ENCODE results near the gene HOXC13. TPM values are rescaled to one million over a fixed set of nuclear protein-coding genes. Genes with fewer than 3 reads are reported as not detected.
A peak's percentile ranks its signal among the peaks of the same experiment; 100 is the strongest.

Gene HOXC13
- total and polyA plus RNA-seq, 4 donors: 0.32 TPM; not detected in 3

DNA sequence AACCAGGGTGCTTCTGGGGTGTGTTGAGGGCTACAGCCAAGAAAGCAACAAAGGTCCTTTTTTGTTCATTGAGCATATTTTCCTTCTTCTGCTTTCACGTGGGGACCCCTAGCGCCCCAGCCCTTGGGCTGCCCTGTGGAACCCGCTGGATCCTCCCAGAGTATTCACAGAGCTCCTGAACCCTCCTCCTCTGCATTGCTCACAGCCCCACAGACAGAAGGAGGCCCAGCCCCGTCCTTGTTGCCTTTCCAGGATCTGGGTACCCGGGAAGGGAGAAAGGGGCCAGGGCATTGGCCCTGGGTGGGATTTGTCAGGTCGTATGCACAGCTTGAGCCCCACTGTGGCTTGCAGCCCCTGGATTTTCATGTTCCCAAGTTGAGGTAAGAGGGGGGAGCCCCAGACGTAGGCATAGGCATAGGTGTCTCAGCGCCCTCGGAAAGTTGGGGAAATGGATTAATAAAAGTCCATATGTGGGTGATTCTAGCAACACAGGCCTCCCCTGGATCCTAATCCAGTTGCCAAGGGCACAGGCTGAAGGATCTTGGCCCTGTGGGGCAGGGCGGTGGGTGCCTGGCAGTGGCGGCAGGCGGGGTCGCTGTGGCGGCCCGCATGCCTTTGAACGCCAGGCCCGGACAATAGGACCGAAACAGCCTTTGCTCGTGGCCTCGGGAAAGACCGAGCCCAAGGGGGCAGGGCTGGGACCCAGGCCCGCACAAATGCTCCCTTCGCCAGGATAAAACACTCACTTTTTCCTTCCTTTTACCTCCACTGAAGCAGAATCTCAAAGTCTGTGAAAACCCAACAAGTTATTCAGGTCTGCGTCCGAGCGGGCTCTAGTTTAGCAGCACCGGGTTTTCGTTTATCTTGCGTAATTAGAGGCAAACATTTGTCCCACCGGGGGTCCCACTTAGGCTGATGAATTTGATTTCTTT is 43.3 kb downstream of the HOXC13 start:
- H3K4me3 ChIP-seq (ENCODE audit: low read length in 2 of 2): no peak overlapping the region
- no peak for DNase-seq
- no peaks in the 10 kb centered on the region for H3K9me3 ChIP-seq (ENCODE audit: control insufficient read depth, low read length)
- 54% methylated on average over 30 of the region's 30 CpGs for WGBS, 2 donors
- H3K36me3 ChIP-seq (ENCODE audit: control insufficient read depth in 1 of 2, insufficient read depth in 2 of 2, low read length in 1 of 2): no peaks in the 10 kb centered on the region
- no peaks in the 10 kb centered on the region for H3K4me1 ChIP-seq (ENCODE audit: control insufficient read depth in 1 of 2, insufficient read depth in 2 of 2, low read length in 2 of 2)
- H3K27ac ChIP-seq (ENCODE audit: low read depth in 1 of 2, low read length in 2 of 2): no peak overlapping the region
- intact Hi-C loops (cut with DNase I): loop anchor here in 1 of 2 donors (5.0 kb wide), 1 partner anchor 220 kb away; no protein-coding TSS in a partner anchor
- peaks cover 0 to 3% of the 10 kb centered on the region in 2 donors for H3K27me3 ChIP-seq (ENCODE audit: control insufficient read depth in 1 of 2, insufficient read depth in 2 of 2, low read length in 1 of 2)
- ATAC-seq (ENCODE audit: low FRiP score): no peak

DNA sequence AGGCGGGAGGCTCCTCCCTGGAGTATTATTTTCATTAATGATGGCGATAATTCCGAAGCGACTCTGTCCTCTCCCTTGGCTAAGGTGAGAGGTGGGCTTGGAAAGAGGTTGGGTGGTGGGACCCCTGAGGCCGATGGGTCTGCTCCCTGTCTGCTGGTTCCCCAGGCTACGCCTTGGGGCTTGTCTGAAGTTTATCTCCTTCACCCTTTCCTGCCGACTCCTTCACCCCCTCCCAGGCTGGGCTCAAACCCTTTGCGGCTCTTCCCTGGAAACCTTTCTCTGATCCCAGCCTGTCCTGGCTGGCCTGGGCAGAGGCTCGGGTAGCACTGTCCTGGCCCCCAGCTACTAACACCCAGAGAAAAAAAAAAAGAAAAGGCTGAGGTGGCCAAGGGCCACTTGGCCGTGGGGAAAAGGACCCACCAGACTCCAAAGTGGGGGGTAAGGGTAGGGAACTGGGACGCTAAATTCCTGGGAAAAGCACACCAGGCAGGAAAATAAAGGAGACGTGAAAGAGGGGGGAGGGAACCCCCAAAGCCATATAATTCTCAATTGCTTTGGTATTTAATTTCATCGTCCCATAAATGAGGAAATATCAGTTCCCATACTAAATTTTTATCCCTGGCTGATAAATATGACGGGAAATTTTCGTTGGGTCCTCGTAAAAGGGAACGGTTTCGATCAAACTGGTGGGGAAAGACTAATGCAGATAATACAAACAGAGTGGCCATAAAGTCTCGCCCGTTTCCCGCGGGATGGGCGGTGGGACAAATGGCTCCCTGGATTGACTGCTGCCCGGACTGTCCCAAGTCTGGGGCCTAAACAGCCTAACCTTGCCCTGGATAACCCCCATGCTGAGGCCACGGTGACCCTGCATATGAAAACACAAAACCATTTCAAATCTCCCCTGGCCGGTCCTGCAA is 44.3 kb downstream of the HOXC13 start:
- H3K9me3 ChIP-seq (ENCODE audit: control insufficient read depth, low read length): no peaks in the 10 kb centered on the region
- DNase-seq (no peak), ATAC-seq (ENCODE audit: low FRiP score) (no peak)
- H3K27me3 ChIP-seq (ENCODE audit: control insufficient read depth in 1 of 2, insufficient read depth in 2 of 2, low read length in 1 of 2): peaks cover 0 to 3% of the 10 kb centered on the region in 2 donors
- intact Hi-C loops (cut with DNase I): loop anchor here in 1 of 2 donors (5.0 kb wide), 1 partner anchor 219 kb away; no protein-coding TSS in a partner anchor
- H3K27ac ChIP-seq (ENCODE audit: low read depth in 1 of 2, low read length in 2 of 2): no peak overlapping the region
- WGBS, 2 donors: 23 to 25% methylated on average over 26 of the region's 26 CpGs
- no peaks in the 10 kb centered on the region for H3K36me3 ChIP-seq (ENCODE audit: control insufficient read depth in 1 of 2, insufficient read depth in 2 of 2, low read length in 1 of 2)
- H3K4me1 ChIP-seq (ENCODE audit: control insufficient read depth in 1 of 2, insufficient read depth in 2 of 2, low read length in 2 of 2): no peaks in the 10 kb centered on the region
- no peak overlapping the region for H3K4me3 ChIP-seq (ENCODE audit: low read length in 2 of 2)

DNA sequence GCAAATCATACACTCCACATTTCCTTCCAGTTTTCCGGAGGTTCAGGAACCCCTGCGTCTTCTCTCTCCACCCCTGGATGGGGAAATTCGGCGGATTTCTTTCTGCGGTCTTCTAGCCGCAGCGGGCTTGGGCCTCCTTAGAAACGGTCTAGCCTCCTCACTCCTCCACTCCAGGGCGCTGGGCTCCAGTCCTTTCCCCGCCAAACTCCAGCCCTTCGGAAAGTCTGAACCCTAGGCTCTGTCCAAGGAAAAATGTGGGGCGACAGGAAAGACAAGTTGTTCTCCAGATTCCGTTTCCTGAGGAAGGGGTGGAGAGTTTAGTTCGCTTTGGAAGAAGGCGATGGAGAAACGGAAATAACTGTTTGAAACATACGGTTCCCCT is 44.9 kb downstream of the HOXC13 start:
- no peak overlapping the region for H3K27ac ChIP-seq (ENCODE audit: low read depth in 1 of 2, low read length in 2 of 2)
- no peaks in the 10 kb centered on the region for H3K9me3 ChIP-seq (ENCODE audit: control insufficient read depth, low read length)
- H3K4me3 ChIP-seq (ENCODE audit: low read length in 2 of 2): no peak overlapping the region
- ATAC-seq (ENCODE audit: low FRiP score) (no peak), DNase-seq (no peak)
- H3K4me1 ChIP-seq (ENCODE audit: control insufficient read depth in 1 of 2, insufficient read depth in 2 of 2, low read length in 2 of 2): no peaks in the 10 kb centered on the region
- WGBS, 2 donors: 16 to 21% methylated on average over 17 of the region's 17 CpGs
- intact Hi-C loops (cut with DNase I): loop anchor here in 1 of 2 donors (5.0 kb wide), 1 partner anchor 219 kb away; no protein-coding TSS in a partner anchor
- no peaks in the 10 kb centered on the region for H3K36me3 ChIP-seq (ENCODE audit: control insufficient read depth in 1 of 2, insufficient read depth in 2 of 2, low read length in 1 of 2)
- H3K27me3 ChIP-seq (ENCODE audit: control insufficient read depth in 1 of 2, insufficient read depth in 2 of 2, low read length in 1 of 2): peaks cover 0 to 3% of the 10 kb centered on the region in 2 donors

DNA sequence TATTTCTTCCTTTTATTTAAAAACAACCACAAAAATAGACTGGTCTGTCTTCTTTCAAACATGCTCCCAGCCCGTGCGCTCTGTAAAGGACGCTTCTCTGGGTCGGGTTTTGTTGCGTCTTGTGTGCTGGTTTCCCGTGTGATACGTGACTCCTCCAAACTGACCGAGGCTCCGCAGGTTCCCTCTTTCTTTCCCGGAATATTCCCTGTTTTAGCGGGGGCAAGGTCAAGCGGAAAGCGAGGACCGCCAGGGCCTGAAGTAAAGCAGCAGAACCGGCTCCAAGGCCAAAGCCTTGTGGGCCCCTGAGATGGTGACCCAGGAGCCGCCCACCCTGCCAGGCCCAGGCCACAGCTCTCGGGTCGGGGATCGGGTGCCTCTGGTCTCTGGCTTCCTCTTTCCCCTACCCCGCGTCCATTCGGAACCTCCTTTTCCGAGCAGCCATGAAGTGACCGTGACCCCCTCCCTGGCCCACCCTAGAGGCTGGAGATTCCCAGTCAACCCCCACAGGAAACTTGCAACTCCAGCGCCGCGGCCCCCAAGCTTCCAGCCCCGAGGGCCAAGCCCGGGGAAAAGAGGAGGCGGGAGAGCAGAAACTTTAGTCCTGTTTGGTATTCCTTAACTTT is 45.4 kb downstream of the HOXC13 start:
- DNase-seq: peak in 1 of 2 donors; percentile 73
- Histone ChIP-seq H3K4me1 (ENCODE audit: control insufficient read depth in 1 of 2, insufficient read depth in 2 of 2, low read length in 2 of 2) (no peaks in the 10 kb centered on the region), H3K27me3 (ENCODE audit: control insufficient read depth in 1 of 2, insufficient read depth in 2 of 2, low read length in 1 of 2) (peaks cover 0 to 3% of the 10 kb centered on the region in 2 donors), H3K27ac (ENCODE audit: low read depth in 1 of 2, low read length in 2 of 2) (no peak overlapping the region), H3K4me3 (ENCODE audit: low read length in 2 of 2) (no peak overlapping the region), H3K9me3 (ENCODE audit: control insufficient read depth, low read length) (no peaks in the 10 kb centered on the region), H3K36me3 (ENCODE audit: control insufficient read depth in 1 of 2, insufficient read depth in 2 of 2, low read length in 1 of 2) (no peaks in the 10 kb centered on the region)
- whole genome bisulfite sequencing, 2 donors: 19 to 21% methylated on average over 30 of the region's 30 CpGs
- intact Hi-C loops (cut with DNase I): loop anchor here in 1 of 2 donors (5.0 kb wide), 1 partner anchor 218 kb away; no protein-coding TSS in a partner anchor
- no peak for ATAC-seq (ENCODE audit: low FRiP score)

DNA sequence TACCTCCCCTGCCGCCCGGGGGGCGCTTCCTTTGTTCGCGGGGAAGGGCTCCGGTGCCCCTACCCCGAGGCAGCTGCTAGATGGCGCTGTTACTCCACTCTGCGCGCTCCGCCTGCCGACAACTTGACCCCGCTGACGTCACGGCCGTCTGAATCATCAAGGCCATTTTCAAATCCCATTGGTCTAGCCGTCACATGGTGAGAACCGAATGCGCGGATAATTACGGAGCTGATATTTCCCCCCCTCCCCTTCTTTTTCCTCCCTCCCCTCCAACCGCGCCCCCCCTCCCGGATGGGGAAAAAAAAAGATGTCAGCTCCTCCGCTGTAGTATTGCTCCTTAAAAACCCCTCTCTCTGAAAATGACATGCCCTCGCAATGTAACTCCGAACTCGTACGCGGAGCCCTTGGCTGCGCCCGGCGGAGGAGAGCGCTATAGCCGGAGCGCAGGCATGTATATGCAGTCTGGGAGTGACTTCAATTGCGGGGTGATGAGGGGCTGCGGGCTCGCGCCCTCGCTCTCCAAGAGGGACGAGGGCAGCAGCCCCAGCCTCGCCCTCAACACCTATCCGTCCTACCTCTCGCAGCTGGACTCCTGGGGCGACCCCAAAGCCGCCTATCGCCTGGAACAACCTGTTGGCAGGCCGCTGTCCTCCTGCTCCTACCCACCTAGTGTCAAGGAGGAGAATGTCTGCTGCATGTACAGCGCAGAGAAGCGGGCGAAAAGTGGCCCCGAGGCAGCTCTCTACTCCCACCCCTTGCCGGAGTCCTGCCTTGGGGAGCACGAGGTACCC is 46.5 kb downstream of the HOXC13 start, which contains the start of gene HOXC10:
TSS of gene HOXC10 (plus strand) at position 246 of the 791 bp plus-strand sequence. CDS start at position 360, 114 bp downstream.
- DNase-seq (peak; percentile 93 to 99), ATAC-seq (ENCODE audit: low FRiP score) (peak; percentile 88)
- H3K36me3 ChIP-seq (ENCODE audit: control insufficient read depth in 1 of 2, insufficient read depth in 2 of 2, low read length in 1 of 2): no peaks in the 10 kb centered on the region
- intact Hi-C loops (cut with DNase I): loop anchor here (5.0 kb wide), 2 partner anchors 217 to 222 kb away; no protein-coding TSS in a partner anchor
- H3K4me3 ChIP-seq (ENCODE audit: low read length in 2 of 2): no peak within 1 kb of the TSS
- H3K27ac ChIP-seq (ENCODE audit: low read depth in 1 of 2, low read length in 2 of 2): no peak within 1 kb of the TSS
- H3K9me3 ChIP-seq (ENCODE audit: control insufficient read depth, low read length): no peaks in the 10 kb centered on the region
- 2 to 5% methylated on average over 51 to 55 of the region's 55 CpGs for WGBS, 2 donors
- no peaks in the 10 kb centered on the region for H3K27me3 ChIP-seq (ENCODE audit: control insufficient read depth in 1 of 2, insufficient read depth in 2 of 2, low read length in 1 of 2)
- no peaks in the 10 kb centered on the region for H3K4me1 ChIP-seq (ENCODE audit: control insufficient read depth in 1 of 2, insufficient read depth in 2 of 2, low read length in 2 of 2)

DNA sequence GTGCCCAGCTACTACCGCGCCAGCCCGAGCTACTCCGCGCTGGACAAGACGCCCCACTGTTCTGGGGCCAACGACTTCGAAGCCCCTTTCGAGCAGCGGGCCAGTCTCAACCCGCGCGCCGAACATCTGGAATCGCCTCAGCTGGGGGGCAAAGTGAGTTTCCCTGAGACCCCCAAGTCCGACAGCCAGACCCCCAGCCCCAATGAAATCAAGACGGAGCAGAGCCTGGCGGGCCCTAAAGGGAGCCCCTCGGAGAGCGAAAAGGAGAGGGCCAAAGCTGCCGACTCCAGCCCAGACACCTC is 47.0 kb downstream of the HOXC13 start:
- Histone ChIP-seq H3K36me3 (ENCODE audit: control insufficient read depth in 1 of 2, insufficient read depth in 2 of 2, low read length in 1 of 2) (no peaks in the 10 kb centered on the region), H3K9me3 (ENCODE audit: control insufficient read depth, low read length) (no peaks in the 10 kb centered on the region), H3K4me1 (ENCODE audit: control insufficient read depth in 1 of 2, insufficient read depth in 2 of 2, low read length in 2 of 2) (no peaks in the 10 kb centered on the region), H3K27me3 (ENCODE audit: control insufficient read depth in 1 of 2, insufficient read depth in 2 of 2, low read length in 1 of 2) (peaks cover 0 to 2% of the 10 kb centered on the region in 2 donors), H3K4me3 (ENCODE audit: low read length in 2 of 2) (no peak overlapping the region), H3K27ac (ENCODE audit: low read depth in 1 of 2, low read length in 2 of 2) (no peak overlapping the region)
- ATAC-seq (ENCODE audit: low FRiP score) (no peak), DNase-seq (no peak)
- 7 to 9% methylated on average over 21 of the region's 21 CpGs for WGBS, 2 donors
- intact Hi-C loops (cut with DNase I): loop anchor here in 1 of 2 donors (5.0 kb wide), 1 partner anchor 222 kb away; no protein-coding TSS in a partner anchor

DNA sequence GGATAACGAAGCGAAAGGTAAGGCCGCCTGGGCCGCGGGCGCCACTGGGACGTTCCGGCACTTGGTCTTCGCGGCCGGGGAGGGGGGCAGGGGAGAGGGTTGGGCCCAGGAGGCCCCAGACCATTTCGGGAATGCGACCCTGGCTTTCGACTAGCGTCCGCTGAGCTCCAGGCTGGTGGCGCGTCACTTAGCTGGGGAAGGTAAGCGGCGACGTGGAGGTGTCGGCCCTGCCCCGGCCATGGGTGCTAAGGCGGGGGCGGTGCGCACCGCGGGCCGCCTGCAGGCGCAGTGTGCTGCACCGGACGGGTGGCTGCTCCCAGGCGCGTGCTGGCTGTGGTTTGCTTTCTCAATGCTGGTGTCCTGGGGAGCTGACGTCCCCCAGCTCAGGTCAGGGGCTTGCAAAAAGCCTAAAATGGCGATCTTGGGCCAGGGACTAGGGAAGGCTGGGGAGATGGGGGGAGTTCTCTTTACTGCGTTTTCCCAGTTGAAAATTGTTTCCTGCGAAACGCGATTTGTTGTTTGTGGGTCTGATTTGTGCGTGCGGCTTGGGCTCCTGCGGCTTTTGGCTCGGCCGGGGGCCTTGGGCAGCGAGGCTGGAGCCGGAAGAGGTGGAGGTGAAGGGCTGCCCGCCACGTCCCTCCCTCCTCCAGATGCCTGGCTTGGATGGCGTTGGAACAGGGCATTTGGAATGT is 47.5 kb downstream of the HOXC13 start:
- H3K4me1 ChIP-seq (ENCODE audit: control insufficient read depth in 1 of 2, insufficient read depth in 2 of 2, low read length in 2 of 2): no peaks in the 10 kb centered on the region
- ATAC-seq (ENCODE audit: low FRiP score): peak; percentile 34
- intact Hi-C loops (cut with DNase I): loop anchor here in 1 of 2 donors (5.0 kb wide), 1 partner anchor 221 kb away; no protein-coding TSS in a partner anchor
- WGBS, 2 donors: 6 to 8% methylated on average over 47 to 50 of the region's 50 CpGs
- DNase-seq: peak in 1 of 2 donors; percentile 81
- H3K27me3 ChIP-seq (ENCODE audit: control insufficient read depth in 1 of 2, insufficient read depth in 2 of 2, low read length in 1 of 2): peaks cover 0 to 4% of the 10 kb centered on the region in 2 donors
- no peaks in the 10 kb centered on the region for H3K36me3 ChIP-seq (ENCODE audit: control insufficient read depth in 1 of 2, insufficient read depth in 2 of 2, low read length in 1 of 2)
- H3K27ac ChIP-seq (ENCODE audit: low read depth in 1 of 2, low read length in 2 of 2): no peak overlapping the region
- H3K9me3 ChIP-seq (ENCODE audit: control insufficient read depth, low read length): no peaks in the 10 kb centered on the region
- H3K4me3 ChIP-seq (ENCODE audit: low read length in 2 of 2): no peak overlapping the region

Data from aorta (tissue), 5 donors.